Activated CD8-positive, alpha-beta memory T cell treated with anti-CD3 and anti-CD28 coated beads, Interleukin-2, amount 50 U/mL, for 4 hours (primary cell): Measurements from ENCODE around the gene AUNIP.
"Not testable (repeated sequence)": the region's sequence is repeated elsewhere in the genome, so short reads cannot be mapped to it uniquely, and the experiment has no call there.

Experiments
- DNase-seq: peaks from one replicate; pipeline ENCODE4 v3.0.0-alpha.2; 2020

AUNIP gene

GRCh38 chr1:25862785-25863485, 3.7 kb upstream of the AUNIP start:
- no peak for DNase-seq

- DNase-seq: no peak
Measured at GRCh38 chr1:25861316-25862286, 2.3 kb upstream of the AUNIP start.

DNA sequence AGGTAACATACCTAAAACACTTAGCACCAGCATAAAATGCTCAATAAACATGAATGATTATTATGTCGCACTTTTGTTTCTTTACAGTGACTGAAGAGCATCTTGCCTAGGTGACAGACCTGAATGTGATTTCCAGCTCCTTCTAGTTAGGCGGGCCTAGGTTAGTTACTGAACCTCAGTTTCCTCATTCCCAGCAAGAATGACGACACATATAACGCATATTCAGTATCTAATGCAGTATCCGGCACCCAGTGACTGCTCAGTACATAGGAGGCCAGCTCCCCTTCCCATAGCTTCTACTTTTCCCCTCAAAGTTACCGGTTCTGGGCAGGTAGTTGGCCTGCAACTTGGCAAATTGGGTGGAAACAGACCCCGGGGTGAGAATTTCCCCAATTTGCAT, 763 bp downstream of the AUNIP start:
- DNase-seq: no peak

- no peak for DNase-seq
Measured at GRCh38 chr1:25856856-25857255, 2.4 kb downstream of the AUNIP start.

DNA sequence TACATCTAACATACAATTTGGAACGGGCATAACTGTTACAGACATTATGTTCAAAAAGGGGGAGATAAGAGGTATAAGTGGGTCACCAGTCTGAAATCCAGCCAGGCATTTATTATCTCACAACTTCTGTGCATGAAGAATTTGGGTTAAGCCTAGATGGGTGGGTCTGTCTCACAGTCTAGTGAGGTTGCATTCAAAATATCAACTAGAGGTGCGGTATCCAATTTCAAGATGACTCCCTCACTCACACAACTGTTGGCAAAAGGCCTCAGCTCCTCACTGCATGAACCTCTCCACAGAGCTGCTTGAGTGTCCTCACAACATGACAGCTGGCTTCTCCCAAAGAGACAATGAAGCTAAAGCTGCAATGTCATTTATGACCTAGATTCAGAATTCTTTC, 4.7 kb downstream of the AUNIP start:
- no peak for DNase-seq

- no peak for DNase-seq
Measured at GRCh38 chr1:25848531-25848930, 10.7 kb downstream of the AUNIP start.

DNA sequence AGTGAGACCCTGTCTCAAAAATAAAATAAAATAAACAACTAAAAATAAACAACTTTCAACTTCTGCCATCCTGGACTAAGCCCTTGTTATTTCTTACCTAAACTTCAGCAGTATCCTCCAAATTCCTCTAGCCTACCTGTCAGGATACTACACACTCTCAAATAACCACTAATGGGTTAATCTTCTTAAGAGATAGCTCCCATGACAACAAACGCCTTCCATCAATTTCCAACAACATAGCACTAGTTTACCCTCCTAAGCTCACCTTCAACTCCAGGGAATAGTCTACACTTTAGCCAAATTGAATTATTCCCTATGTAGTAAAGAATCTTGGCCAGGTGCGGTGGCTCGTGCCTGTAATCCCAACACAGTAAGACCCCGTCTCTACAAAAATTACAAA, 11.3 kb downstream of the AUNIP start:
- DNase-seq: no peak

GRCh38 chr1:25845664-25846063, 13.6 kb downstream of the AUNIP start:
- no peak for DNase-seq

GRCh38 chr1:25844536-25845337, 14.5 kb downstream of the AUNIP start:
- no peak for DNase-seq

DNA sequence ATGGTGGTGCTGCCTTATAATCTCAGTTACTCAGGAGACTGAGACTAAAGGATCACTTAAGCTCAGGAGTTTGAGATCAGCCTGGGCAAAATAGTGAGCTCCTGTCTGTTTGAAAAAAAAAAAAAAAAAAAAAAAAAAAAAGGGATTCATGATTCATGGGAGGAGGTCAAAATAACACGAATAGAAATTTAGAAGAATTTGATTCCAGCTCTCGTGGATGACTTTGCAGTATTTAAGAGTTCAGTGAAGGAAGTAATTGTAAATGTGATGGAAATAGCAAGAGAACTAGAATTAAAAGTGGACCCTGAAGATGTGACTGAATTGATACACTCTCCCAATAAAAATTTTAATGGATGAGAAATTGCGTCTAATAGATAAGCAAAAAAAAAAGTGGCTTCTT, 15.8 kb downstream of the AUNIP start:
- DNase-seq: no peak

- DNase-seq: not testable (repeated sequence)
Measured at GRCh38 chr1:25839808-25840207, 19.4 kb downstream of the AUNIP start.

DNA sequence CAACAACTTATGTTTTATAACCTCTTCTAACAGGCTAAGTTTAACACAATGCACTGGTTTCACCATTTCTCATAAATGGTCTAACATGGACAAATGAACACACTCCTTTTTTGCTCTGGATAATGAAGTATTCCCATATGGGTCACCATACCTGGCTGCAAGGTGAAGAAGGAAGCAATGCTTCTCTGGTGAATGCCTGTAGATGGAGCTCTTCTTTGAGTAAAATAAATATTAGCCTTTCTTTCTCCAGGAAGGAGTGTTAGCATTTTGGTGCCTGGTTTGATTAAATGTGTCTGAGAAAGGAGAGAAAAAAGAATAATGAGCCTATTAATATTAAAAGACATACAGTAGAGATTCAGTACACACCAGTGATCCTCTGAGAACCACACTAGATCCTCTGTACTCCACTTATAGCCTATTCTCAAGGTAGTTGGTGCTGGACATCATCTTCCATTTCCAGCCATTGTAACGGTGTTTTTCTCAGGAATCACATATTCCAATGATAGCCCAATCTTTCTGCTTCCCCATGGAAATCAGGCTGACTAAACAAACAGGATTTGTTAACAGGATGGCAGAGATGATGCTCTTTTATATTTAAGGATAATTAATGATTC, 21.9 kb downstream of the AUNIP start:
- DNase-seq: no peak

- no peak for DNase-seq
Measured at GRCh38 chr1:25836695-25837094, 22.6 kb downstream of the AUNIP start.

DNA sequence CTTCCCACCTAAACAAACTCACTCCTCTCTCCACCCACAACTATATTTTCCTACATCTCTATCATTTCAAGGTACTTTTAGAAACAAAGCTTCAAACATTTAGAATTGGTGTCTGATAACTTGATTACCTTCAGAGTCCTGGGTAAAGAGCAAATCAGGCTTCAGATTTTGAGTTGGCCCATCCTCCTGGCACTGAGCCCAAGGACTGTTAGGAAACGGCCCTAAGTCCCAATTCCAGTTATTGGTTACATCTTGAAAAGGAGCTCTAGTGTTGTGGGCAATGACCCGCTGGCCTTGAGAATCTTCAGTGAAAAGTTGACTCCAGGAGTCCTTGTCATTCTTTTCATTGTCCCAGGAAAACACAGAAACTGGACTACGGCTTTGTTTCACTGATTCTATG, 24.4 kb downstream of the AUNIP start:
- no peak for DNase-seq

DNA sequence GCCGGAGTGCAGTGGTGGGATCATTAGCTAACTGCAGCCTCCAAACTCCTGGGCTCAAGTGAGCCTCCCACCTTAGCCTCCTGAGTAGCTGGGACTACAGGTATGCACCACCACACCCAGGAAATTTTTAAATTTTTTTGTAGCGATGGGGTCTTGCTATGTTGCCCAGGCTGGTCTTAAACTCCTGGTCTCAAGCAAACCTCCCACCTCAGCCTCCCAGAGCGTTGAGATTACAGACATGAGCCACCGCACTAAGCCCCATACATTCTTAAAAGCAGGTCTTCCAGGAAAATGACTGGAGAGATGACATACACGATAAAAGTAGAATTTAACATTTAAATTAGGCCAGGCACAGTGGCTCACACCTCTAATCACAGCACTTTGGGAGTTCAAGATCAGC, 26.1 kb downstream of the AUNIP start:
- no peak for DNase-seq

DNA sequence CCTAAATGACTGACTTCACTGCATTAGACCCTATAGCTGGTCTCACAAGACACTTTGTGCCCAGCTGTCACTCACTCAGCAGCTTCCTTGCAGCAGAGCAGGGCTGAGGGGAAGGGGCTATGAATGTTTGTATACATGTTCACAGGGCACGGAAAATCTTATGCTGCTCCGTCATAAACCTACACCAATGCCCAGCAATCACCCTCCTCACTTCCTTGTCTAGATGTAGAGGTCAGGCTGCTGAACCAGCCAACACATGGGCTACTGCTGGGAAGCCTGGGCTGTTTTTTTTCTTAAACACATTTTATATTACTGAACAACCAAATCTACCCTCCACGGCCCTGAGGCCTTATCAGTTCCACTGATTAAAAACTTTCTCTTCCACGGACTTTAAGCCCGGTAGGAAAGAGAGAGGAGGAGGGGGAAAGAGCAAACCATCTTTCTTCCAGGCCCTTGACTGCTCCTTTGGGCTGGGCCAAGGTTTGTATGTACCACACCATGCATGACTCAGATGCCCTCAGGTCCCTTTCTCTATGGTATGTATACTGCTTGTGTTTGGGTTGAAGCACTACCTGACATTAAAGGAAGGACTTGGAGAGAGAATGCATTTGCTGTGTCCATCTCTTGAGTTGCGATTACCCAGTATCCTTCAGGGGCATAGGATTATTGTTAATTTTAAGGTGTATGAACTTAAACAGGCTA, 26.8 kb downstream of the AUNIP start:
- DNase-seq: no peak

GRCh38 chr1:25831569-25832196, 27.6 kb downstream of the AUNIP start:
- DNase-seq: no peak

GRCh38 chr1:25829046-25829445, 30.2 kb downstream of the AUNIP start:
- DNase-seq: no peak

GRCh38 chr1:25828491-25828890, 30.8 kb downstream of the AUNIP start:
- DNase-seq: no peak

DNA sequence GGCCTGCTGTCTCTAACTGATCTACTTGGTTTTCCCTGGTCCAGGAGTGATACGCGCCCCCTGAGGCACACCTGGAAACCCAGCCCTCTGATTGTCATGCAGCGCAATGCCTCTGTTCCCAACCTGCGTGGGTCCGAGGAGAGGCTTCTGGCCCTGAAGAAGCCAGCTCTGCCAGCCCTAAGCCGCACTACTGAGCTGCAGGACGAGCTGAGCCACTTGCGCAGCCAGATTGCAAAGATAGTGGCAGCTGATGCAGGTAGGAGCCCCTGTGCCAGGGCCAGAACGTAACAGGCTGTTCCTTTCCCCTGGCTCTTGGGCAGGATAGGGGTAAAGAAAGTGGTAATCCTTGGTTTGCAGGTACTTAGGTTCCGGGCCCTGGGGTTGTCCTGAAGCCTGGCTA, 32.7 kb downstream of the AUNIP start:
- DNase-seq: no peak

DNA sequence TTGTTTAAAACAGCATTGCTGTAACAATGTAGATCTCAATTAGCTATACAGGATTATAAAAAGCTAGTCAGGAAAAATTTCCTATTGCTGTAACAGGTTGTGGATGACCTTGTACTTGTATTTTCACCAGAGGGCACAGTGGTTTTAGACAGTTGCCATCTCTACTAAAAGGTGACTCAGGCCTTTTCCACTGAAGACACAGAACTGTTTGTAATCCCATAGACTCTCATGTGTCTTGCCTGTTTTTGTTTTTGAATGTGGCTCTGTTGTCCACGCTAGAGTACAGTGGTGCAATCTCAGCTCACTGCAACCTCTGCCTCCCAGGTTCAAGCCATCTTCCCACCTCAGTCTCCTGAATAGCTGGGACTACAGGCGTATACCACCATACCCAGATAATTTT, 33.7 kb downstream of the AUNIP start:
- DNase-seq: no peak

DNA sequence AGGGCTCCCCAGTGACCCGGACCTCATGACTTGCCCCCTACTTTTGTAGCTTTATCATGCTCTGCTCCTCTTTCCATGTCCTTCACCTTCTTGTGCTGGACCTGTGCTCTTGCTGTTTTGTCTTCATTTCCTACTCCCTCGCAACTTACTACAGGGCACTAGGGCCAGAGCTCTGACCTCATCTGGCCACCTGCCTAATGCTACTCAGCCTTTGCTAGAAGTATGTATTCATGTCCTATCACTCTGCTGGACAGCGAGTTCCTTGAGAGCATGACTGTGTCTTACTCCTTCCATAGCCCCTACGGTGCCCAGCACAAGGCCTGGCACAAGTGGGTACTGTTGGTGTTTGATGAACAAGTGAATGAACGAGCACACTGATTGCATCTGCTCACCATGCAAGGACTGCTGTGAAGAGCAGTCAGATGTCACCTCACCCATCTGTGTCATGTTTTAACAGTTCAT, 37.6 kb downstream of the AUNIP start:
- no peak for DNase-seq
